H1 (cell line): ENCODE results near the gene TPRG1L. TPM values are rescaled to one million over a fixed set of nuclear protein-coding genes. Genes with fewer than 3 reads are reported as not detected.

Source experiments
- GTF2F1 ChIP-seq: IDR thresholded peaks from 2 replicates; pipeline ENCODE4 v1.6.1; 2012; ENCODE audit warnings: low read depth, low read length, improper control_type of control experiment, borderline replicate concordance
- JUND ChIP-seq: IDR thresholded peaks from 2 replicates; pipeline ENCODE4 v1.6.1; 2011; ENCODE audit warnings: mild to moderate bottlenecking, improper control_type of control experiment, low read length
- SIN3A ChIP-seq, 2 experiments: IDR thresholded peaks in 1 of 2; conservative IDR thresholded peaks in 1 of 2; 2 replicates each; pipeline ENCODE4 v1.6.1; 2011 to 2012; ENCODE audit warnings: low read length in 2 of 2, improper control_type of control experiment in 1 of 2, low read depth in 1 of 2, mild to moderate bottlenecking in 1 of 2
- SP2 ChIP-seq: IDR thresholded peaks from 2 replicates; pipeline ENCODE4 v1.6.1; 2012; ENCODE audit warnings: mild to moderate bottlenecking, low read length, inconsistent platforms
- ZNF274 ChIP-seq: IDR thresholded peaks from 2 replicates; pipeline ENCODE4 v1.7.0; 2012; ENCODE audit warnings: low read length, borderline replicate concordance; ENCODE audit errors: extremely low read depth
- polyA plus RNA-seq, 7 experiments: library from polyadenylated mRNA; depleted of rRNA in 3 of 7; stranded (reverse) in 5 of 7; unstranded in 2 of 7; fragments of >200 nt in 5 of 7; fragments of 200-250 nt in 2 of 7; gene quantifications; 1 replicate in 5 of 7; 2 replicates in 1 of 7; 4 replicates in 1 of 7; pipeline versions ENCODE4 v1.2.1 to v1.2.3, GENCODE V29; 2011 to 2013; ENCODE audit warnings: missing spikeins in 2 of 7, mixed read lengths in 2 of 7
- total RNA-seq: library from RNA; stranded (reverse); fragmentation: NEBNext Ultra II Directional; extraction: Animal tissue kit (Norgen Biotek cat#: 25700); gene quantifications from 2 replicates; pipeline ENCODE4 v1.2.1, GENCODE V29; 2021

Gene TPRG1L
- total and polyA plus RNA-seq, 2 of the 8 experiments (the other 6 are each of a cell fraction or from before 2014, with no cell fraction given): 21.7 to 22.3 TPM

DNA sequence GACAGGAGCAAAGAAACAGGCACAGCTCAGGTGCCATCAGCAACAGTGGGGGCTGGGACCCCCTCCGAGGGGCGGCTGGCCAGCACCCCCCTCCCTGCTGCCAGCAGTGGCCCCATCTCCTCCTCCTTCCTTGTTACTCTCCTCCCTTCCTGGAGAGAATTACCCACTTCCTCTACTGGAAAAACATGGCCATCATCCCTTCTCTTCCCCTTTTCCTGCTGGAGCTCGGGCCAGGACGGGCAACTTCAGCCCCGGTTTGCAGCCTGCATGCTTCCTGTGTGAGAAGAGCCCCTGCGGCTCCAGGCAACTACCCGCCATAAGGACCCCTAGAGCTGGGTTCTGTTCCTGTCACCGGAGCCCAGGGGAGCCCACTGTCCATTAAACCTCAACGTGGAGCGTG lies 31.1 kb upstream of the TPRG1L start (continued):
- TF ChIP-seq ZNF274 (no peak), SIN3A (conservative IDR thresholded peaks at IDR 0.05 in 1 of 2, IDR thresholded peaks at IDR 0.05 in 1 of 2; ENCODE audit: low read depth in 1 of 2, low read length in 2 of 2) (no peak), GTF2F1 (no peak), JUND (no peak), SP2 (no peak)
